ENCODE measurements around the gene POLR3H. TPM values are rescaled to one million over a fixed set of nuclear protein-coding genes. Genes with fewer than 3 reads are reported as not detected.

The POLR3H gene
- total and polyA plus RNA-seq, 2 of the 4 experiments (the other 2 are of a cell fraction): 37.8 to 67.8 TPM

DNA sequence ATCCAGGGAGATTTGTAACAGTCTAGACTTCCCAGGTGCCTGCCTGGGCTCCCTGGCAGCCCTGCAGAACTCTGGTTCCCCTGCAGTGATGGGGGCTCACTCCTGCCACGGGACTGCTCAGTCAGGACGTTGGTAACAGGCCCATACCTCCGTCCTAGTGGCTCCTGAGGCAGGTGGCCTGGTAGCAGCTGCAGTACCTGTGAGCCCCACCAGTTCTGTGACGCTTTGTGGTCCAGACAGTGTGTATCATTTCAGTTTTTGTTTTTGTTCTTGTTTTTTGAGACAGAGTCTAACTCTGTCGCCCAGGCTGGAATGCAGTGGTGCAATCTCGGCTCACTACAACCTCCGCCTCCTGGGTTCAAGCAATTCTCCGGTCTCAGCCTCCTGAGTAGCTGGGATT is 27.8 kb downstream of the POLR3H start:
- no peak overlapping the region for H3K4ac ChIP-seq (ENCODE audit: low read depth, low read length)
- H2BK120ac ChIP-seq (ENCODE audit: low read depth, low read length): no peak overlapping the region
- TF ChIP-seq RCOR1 (IDR thresholded peaks at IDR 0.05; ENCODE audit: insufficient replicate concordance, low read length) (no peak), NFE2L2 (IDR thresholded peaks at IDR 0.05; ENCODE audit: low read depth, low read length) (no peak), BHLHE40 (IDR thresholded peaks at IDR 0.05; ENCODE audit: low read depth, low read length) (no peak), FOS (IDR thresholded peaks at IDR 0.05; ENCODE audit: low read depth, low read length) (no peak), MAZ (IDR thresholded peaks at IDR 0.05; ENCODE audit: borderline replicate concordance, low read depth, low read length) (no peak), CHD1 (IDR thresholded peaks at IDR 0.05; ENCODE audit: low read depth, low read length) (no peak), CEBPB (IDR thresholded peaks at IDR 0.05; ENCODE audit: low read depth, low read length) (no peak), MAFK (IDR thresholded peaks at IDR 0.05; ENCODE audit: low read depth, low read length) (no peak), SMC3 (IDR thresholded peaks at IDR 0.05; ENCODE audit: low read depth, low read length) (no peak)
- TF ChIP-seq, protein P1, sequence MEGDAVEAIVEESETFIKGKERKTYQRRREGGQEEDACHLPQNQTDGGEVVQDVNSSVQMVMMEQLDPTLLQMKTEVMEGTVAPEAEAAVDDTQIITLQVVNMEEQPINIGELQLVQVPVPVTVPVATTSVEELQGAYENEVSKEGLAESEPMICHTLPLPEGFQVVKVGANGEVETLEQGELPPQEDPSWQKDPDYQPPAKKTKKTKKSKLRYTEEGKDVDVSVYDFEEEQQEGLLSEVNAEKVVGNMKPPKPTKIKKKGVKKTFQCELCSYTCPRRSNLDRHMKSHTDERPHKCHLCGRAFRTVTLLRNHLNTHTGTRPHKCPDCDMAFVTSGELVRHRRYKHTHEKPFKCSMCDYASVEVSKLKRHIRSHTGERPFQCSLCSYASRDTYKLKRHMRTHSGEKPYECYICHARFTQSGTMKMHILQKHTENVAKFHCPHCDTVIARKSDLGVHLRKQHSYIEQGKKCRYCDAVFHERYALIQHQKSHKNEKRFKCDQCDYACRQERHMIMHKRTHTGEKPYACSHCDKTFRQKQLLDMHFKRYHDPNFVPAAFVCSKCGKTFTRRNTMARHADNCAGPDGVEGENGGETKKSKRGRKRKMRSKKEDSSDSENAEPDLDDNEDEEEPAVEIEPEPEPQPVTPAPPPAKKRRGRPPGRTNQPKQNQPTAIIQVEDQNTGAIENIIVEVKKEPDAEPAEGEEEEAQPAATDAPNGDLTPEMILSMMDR (conservative IDR thresholded peaks at IDR 0.05; ENCODE audit: low read depth, low read length): no peak
- TF ChIP-seq, protein P2, sequence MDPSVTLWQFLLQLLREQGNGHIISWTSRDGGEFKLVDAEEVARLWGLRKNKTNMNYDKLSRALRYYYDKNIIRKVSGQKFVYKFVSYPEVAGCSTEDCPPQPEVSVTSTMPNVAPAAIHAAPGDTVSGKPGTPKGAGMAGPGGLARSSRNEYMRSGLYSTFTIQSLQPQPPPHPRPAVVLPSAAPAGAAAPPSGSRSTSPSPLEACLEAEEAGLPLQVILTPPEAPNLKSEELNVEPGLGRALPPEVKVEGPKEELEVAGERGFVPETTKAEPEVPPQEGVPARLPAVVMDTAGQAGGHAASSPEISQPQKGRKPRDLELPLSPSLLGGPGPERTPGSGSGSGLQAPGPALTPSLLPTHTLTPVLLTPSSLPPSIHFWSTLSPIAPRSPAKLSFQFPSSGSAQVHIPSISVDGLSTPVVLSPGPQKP (IDR thresholded peaks at IDR 0.05; ENCODE audit: borderline replicate concordance, low read depth, low read length): no peak
- in situ Hi-C loops (cut with MboI; ENCODE audit: low sequenced_read_pairs) (loop anchor here (5.0 to 25.0 kb wide), 2 partner anchors 114 to 579 kb away; no protein-coding TSS in a partner anchor), dilution Hi-C loops (cut with HindIII; ENCODE audit: low sequenced_read_pairs, unreplicated experiment) (no loop called here), intact Hi-C loops (cut with micrococcal nuclease) (loop anchor here (2.0 to 5.0 kb wide), 2 partner anchors 70 to 344 kb away; partner anchors contain the start of gene TOB2)
- H4K91ac ChIP-seq (ENCODE audit: insufficient read depth, low read depth, low read length): no peak overlapping the region
- no peak overlapping the region for H2AK9ac ChIP-seq (replicated peaks; ENCODE audit: low read depth, low read length, poor library complexity)
- H3K27ac ChIP-seq (ENCODE audit: insufficient read depth, low read length): no peak overlapping the region
- no peak overlapping the region for H4K5ac ChIP-seq (ENCODE audit: low read depth, low read length)
- CTCF ChIA-PET: interaction anchor here (1.4 kb wide), 1 partner anchor 10 kb away, joined by 4 read pairs; no protein-coding TSS in a partner anchor
- H3K9me3 ChIP-seq (ENCODE audit: control insufficient read depth, insufficient read depth, low read length): no peaks in the 10 kb centered on the region
- H3K27me3 ChIP-seq (ENCODE audit: control insufficient read depth, insufficient read depth, low read length): no peaks in the 10 kb centered on the region
- H3K79me1 ChIP-seq (ENCODE audit: low read depth in 1 of 2, low read length in 2 of 2): peaks cover 6 to 30% of the 10 kb centered on the region in 2 experiments; a peak in 3 of 4 replicates
- peaks cover 7% of the 10 kb centered on the region for H4K20me1 ChIP-seq (ENCODE audit: insufficient read depth, low read length)
- peaks cover 15% of the 10 kb centered on the region for H3K4me1 ChIP-seq (ENCODE audit: control insufficient read depth, insufficient read depth, low read length)
- ATAC-seq (ENCODE audit: low read depth): no peak
- no peak overlapping the region for H3K14ac ChIP-seq (replicated peaks; ENCODE audit: low read depth, low read length)
- H3K9me1 ChIP-seq (ENCODE audit: insufficient read depth, low read length): peaks cover 7% of the 10 kb centered on the region
- peaks cover 29% of the 10 kb centered on the region for H3K36me3 ChIP-seq (ENCODE audit: control insufficient read depth, insufficient read depth, low read length)
- WGBS, 2 experiments (ENCODE audit: extremely low coverage in 2 of 2, insufficient read length in 1 of 2): 100% methylated on average over 4 of the region's 8 CpGs; no CpG with 5 or more reads in 1 of the 2 experiments
- no peak overlapping the region for H3K56ac ChIP-seq (ENCODE audit: extremely low read depth, insufficient read depth, low read length)
- no peak overlapping the region for H3K18ac ChIP-seq (ENCODE audit: low read depth, low read length)
- H2BK20ac ChIP-seq (ENCODE audit: low read depth, low read length): no peak overlapping the region
- no peak overlapping the region for H3K9ac ChIP-seq (ENCODE audit: low read depth, low read length)
- no peak overlapping the region for H2AK5ac ChIP-seq (ENCODE audit: low read depth, low read length)
- no peak overlapping the region for H2BK15ac ChIP-seq (ENCODE audit: low read depth, low read length)
- no peak overlapping the region for H2AFZ ChIP-seq (replicated peaks; ENCODE audit: low read length, poor library complexity)
- H2BK5ac ChIP-seq (ENCODE audit: low read depth, low read length, poor library complexity, severe bottlenecking): no peak overlapping the region
- POLR2A ChIA-PET (ENCODE audit: unreplicated experiment): interaction anchor here (0.6 kb wide), 1 partner anchor 69 kb away, joined by 3 read pairs; no protein-coding TSS in a partner anchor
- BruUV-seq (replicated peaks): no TSS peak
- no peak overlapping the region for H3K4me3 ChIP-seq (ENCODE audit: insufficient read depth, low read depth, low read length)
- H3K23ac ChIP-seq (ENCODE audit: low read depth, low read length): no peak overlapping the region
- H4K8ac ChIP-seq (ENCODE audit: low read depth in 2 of 2, low read length in 2 of 2): no peak overlapping the region
- H3K4me2 ChIP-seq (ENCODE audit: low read depth, low read length): no peak overlapping the region
- DNase-seq: no peak
